Erythroblast (primary cell): Measurements from ENCODE around the gene SMG7.

Source experiments
- GATA1 ChIP-seq: IDR thresholded peaks from 2 replicates; pipeline ENCODE4 v1.6.1; 2011; ENCODE audit warnings: low read depth, mild to moderate bottlenecking, control low read depth, low read length, moderate library complexity
- POLR2A ChIP-seq: IDR thresholded peaks from 2 replicates; pipeline ENCODE4 v1.6.1; 2011; ENCODE audit warnings: mild to moderate bottlenecking, low read length

- TF ChIP-seq POLR2A (no peak), GATA1 (no peak)
These were observed 4.6 kb upstream of the SMG7 start for GRCh38 chr1:183467687-183468086.
